IPS-20b (cell line): ENCODE measurements around the gene NR3C1.

ENCODE experiments used
- H3K27ac ChIP-seq: one replicate; pipeline ENCODE4 v1.5.1; 2013; ENCODE audit warnings: low read length
- H3K27me3 ChIP-seq: 2 replicates; pipeline ENCODE4 v1.6.1; 2013; ENCODE audit warnings: mild to moderate bottlenecking, low read length, inconsistent platforms; ENCODE audit not compliant: insufficient read depth
- H3K36me3 ChIP-seq: 2 replicates; pipeline ENCODE4 v1.6.1; 2013; ENCODE audit warnings: low read depth, mild to moderate bottlenecking, inconsistent platforms, low read length, moderate library complexity; ENCODE audit not compliant: insufficient read depth
- H3K4me1 ChIP-seq: 2 replicates; pipeline ENCODE4 v1.6.1; 2013; ENCODE audit warnings: mild to moderate bottlenecking, control low read depth, inconsistent platforms, low read length, moderate library complexity; ENCODE audit not compliant: insufficient read depth
- H3K4me3 ChIP-seq: 2 replicates; pipeline ENCODE4 v1.5.1; 2013; ENCODE audit warnings: mild to moderate bottlenecking, low read length, inconsistent platforms
- H3K9ac ChIP-seq: 2 replicates; pipeline ENCODE4 v1.6.1; 2013; ENCODE audit warnings: low read depth, mild to moderate bottlenecking, inconsistent platforms, low read length, moderate library complexity
- H3K9me3 ChIP-seq: 2 replicates; pipeline ENCODE4 v1.6.1; 2013; ENCODE audit warnings: mild to moderate bottlenecking, low read depth, low read length, inconsistent platforms; ENCODE audit not compliant: insufficient read depth

Gene NR3C1

GRCh38 chr5:143402553-143403333 is 743 bp downstream of the NR3C1 start:
- no peaks in the 10 kb centered on the region for H3K9me3 ChIP-seq
- no peaks in the 10 kb centered on the region for H3K36me3 ChIP-seq
- H3K4me3 ChIP-seq: peak overlapping the region; percentile 80
- H3K27me3 ChIP-seq: peaks cover 47% of the 10 kb centered on the region
- H3K27ac ChIP-seq: no peak overlapping the region
- peaks cover 38% of the 10 kb centered on the region for H3K4me1 ChIP-seq
- H3K9ac ChIP-seq: no peak overlapping the region; the same call in 1 of the 2 replicates

- H3K36me3 ChIP-seq: no peaks in the 10 kb centered on the region
- H3K9me3 ChIP-seq: no peaks in the 10 kb centered on the region
- peak overlapping the region; percentile 80 for H3K4me3 ChIP-seq
- H3K27me3 ChIP-seq: peaks cover 41% of the 10 kb centered on the region
- peaks cover 44% of the 10 kb centered on the region for H3K4me1 ChIP-seq
- no peak overlapping the region for H3K9ac ChIP-seq
- no peak overlapping the region for H3K27ac ChIP-seq
Measured at GRCh38 chr5:143402017-143402552, 1.4 kb downstream of the NR3C1 start.

- peaks cover 41% of the 10 kb centered on the region for H3K27me3 ChIP-seq
- H3K4me1 ChIP-seq: peaks cover 50% of the 10 kb centered on the region
- peak overlapping the region; percentile 80 for H3K4me3 ChIP-seq
- H3K9me3 ChIP-seq: no peaks in the 10 kb centered on the region
- no peak overlapping the region for H3K9ac ChIP-seq
- H3K27ac ChIP-seq: no peak overlapping the region
- H3K36me3 ChIP-seq: no peaks in the 10 kb centered on the region
Measured at GRCh38 chr5:143401227-143402016, 2.1 kb downstream of the NR3C1 start.

- H3K4me1 ChIP-seq: peaks cover 55% of the 10 kb centered on the region
- H3K4me3 ChIP-seq: no peak overlapping the region
- peaks cover 41% of the 10 kb centered on the region for H3K27me3 ChIP-seq
- H3K36me3 ChIP-seq: no peaks in the 10 kb centered on the region
- no peaks in the 10 kb centered on the region for H3K9me3 ChIP-seq
- H3K27ac ChIP-seq: no peak overlapping the region
- H3K9ac ChIP-seq: peak overlapping the region; percentile 8; the same call in 1 of the 2 replicates
Measured at GRCh38 chr5:143400541-143401226, 2.8 kb downstream of the NR3C1 start.

GRCh38 chr5:143399616-143400540 is 3.6 kb downstream of the NR3C1 start:
- Histone ChIP-seq H3K4me3 (no peak overlapping the region), H3K9me3 (no peaks in the 10 kb centered on the region), H3K9ac (peak overlapping the region; percentile 8; the same call in 1 of the 2 replicates), H3K36me3 (no peaks in the 10 kb centered on the region), H3K27ac (no peak overlapping the region), H3K27me3 (peaks cover 41% of the 10 kb centered on the region), H3K4me1 (peaks cover 62% of the 10 kb centered on the region)

GRCh38 chr5:143398451-143399237 is 4.8 kb downstream of the NR3C1 start:
- H3K4me1 ChIP-seq: peaks cover 64% of the 10 kb centered on the region
- no peak overlapping the region for H3K27ac ChIP-seq
- H3K36me3 ChIP-seq: no peaks in the 10 kb centered on the region
- H3K27me3 ChIP-seq: peaks cover 41% of the 10 kb centered on the region
- H3K4me3 ChIP-seq: peak overlapping the region; percentile 52
- no peaks in the 10 kb centered on the region for H3K9me3 ChIP-seq
- H3K9ac ChIP-seq: peak overlapping the region; percentile 29; the same call in 1 of the 2 replicates

GRCh38 chr5:143398053-143398355 is 5.5 kb downstream of the NR3C1 start:
- peak overlapping the region; percentile 52 for H3K4me3 ChIP-seq
- H3K36me3 ChIP-seq: no peaks in the 10 kb centered on the region
- peak overlapping the region; percentile 29; the same call in 1 of the 2 replicates for H3K9ac ChIP-seq
- H3K9me3 ChIP-seq: no peaks in the 10 kb centered on the region
- H3K27ac ChIP-seq: no peak overlapping the region
- H3K27me3 ChIP-seq: peaks cover 41% of the 10 kb centered on the region
- peaks cover 66% of the 10 kb centered on the region for H3K4me1 ChIP-seq

GRCh38 chr5:143397302-143398052 is 6.0 kb downstream of the NR3C1 start:
- Histone ChIP-seq H3K9me3 (no peaks in the 10 kb centered on the region), H3K27me3 (peaks cover 37% of the 10 kb centered on the region), H3K4me1 (peaks cover 71% of the 10 kb centered on the region), H3K4me3 (peak overlapping the region; percentile 52), H3K36me3 (no peaks in the 10 kb centered on the region), H3K27ac (no peak overlapping the region), H3K9ac (peak overlapping the region; percentile 29; the same call in 1 of the 2 replicates)

- H3K9ac ChIP-seq: no peak overlapping the region
- peaks cover 67% of the 10 kb centered on the region for H3K4me1 ChIP-seq
- H3K4me3 ChIP-seq: no peak overlapping the region
- H3K36me3 ChIP-seq: no peaks in the 10 kb centered on the region
- peaks cover 27% of the 10 kb centered on the region for H3K27me3 ChIP-seq
- no peaks in the 10 kb centered on the region for H3K9me3 ChIP-seq
- no peak overlapping the region for H3K27ac ChIP-seq
Measured at GRCh38 chr5:143396353-143396940, 7.0 kb downstream of the NR3C1 start.
